Esophagus muscularis mucosa (tissue), 4 donors: ENCODE measurements around the gene IQGAP1. TPM values are rescaled to one million over a fixed set of nuclear protein-coding genes. Genes with fewer than 3 reads are reported as not detected.
"Not testable (repeated sequence)": the region's sequence is repeated elsewhere in the genome, so short reads cannot be mapped to it uniquely, and the experiment has no call there.

ENCODE experiments used
- DNase-seq: peaks from one replicate; pipeline ENCODE4 v3.0.0-alpha.2; 2017; ENCODE audit errors: extremely low spot score
- H3K27ac ChIP-seq, 4 donors: fragments of 200-600 bp; sonication (generic); replicated peaks in 1 of 4; 1 replicate in 3 of 4; 2 replicates in 1 of 4; pipeline ENCODE4 v1.5.1; 2016 to 2019; ENCODE audit warnings: mild to moderate bottlenecking in 1 of 4
- H3K27me3 ChIP-seq, 4 donors: fragments of 200-600 bp; sonication (generic); one replicate each; pipeline versions ENCODE4 v1.5.1 to v1.6.0; 2016 to 2019
- H3K36me3 ChIP-seq, 4 donors: fragments of 200-600 bp; sonication (generic); one replicate each; pipeline ENCODE4 v1.5.1; 2016 to 2019
- H3K4me1 ChIP-seq, 4 donors: fragments of 200-600 bp; sonication (generic); one replicate each; pipeline ENCODE4 v1.5.1; 2016 to 2019
- H3K4me3 ChIP-seq, 4 donors: fragments of 200-600 bp; sonication (generic); 1 replicate in 2 of 4; 2 replicates in 2 of 4; pipeline ENCODE4 v1.5.1; 2016 to 2019; ENCODE audit warnings: mild to moderate bottlenecking in 4 of 4, moderate library complexity in 1 of 4
- H3K9me3 ChIP-seq, 4 donors: fragments of 200-600 bp; sonication (generic); 1 replicate in 3 of 4; 2 replicates in 1 of 4; pipeline ENCODE4 v1.5.1; 2016 to 2019
- EP300 ChIP-seq: sonication (generic); formaldehyde crosslinking; IDR thresholded peaks from one replicate; pipeline ENCODE4 v1.6.1; 2017; ENCODE audit warnings: antibody characterized with exemption
- POLR2A ChIP-seq: fragments of 450-650 bp; IDR thresholded peaks from one replicate; pipeline ENCODE4 v1.6.1; 2017; ENCODE audit warnings: antibody characterized with exemption, moderate library complexity, mild to moderate bottlenecking, low read depth
- POLR2AphosphoS5 ChIP-seq, 2 donors: sonication (generic); formaldehyde crosslinking; IDR thresholded peaks; one replicate each; pipeline ENCODE4 v1.6.1; 2017; ENCODE audit warnings: antibody characterized with exemption in 2 of 2
- WGBS: methylation state at CpG from one replicate; pipeline ENCODE4 v1.1.5; 2018; 5-methylcytosine and 5-hydroxymethylcytosine counted together
- intact Hi-C: fragments of 100-400 bp; cut with DNase I; formaldehyde crosslinking; loops from one replicate; pipeline ENCODE4 v1.15.1; 2023
- total RNA-seq, 4 donors: library from RNA; depleted of rRNA; stranded (reverse); fragments of >200 nt; gene quantifications; one replicate each; pipeline versions ENCODE4 v1.1.0 to v1.2.1, GENCODE V29; 2016
- TF ChIP-seq, protein P1 (sequence below), 3 experiments: fragments of 200-600 bp in 2 of 3; fragments of 450-650 bp in 1 of 3; sonication (generic) in 2 of 3; IDR thresholded peaks; one replicate each; pipeline ENCODE4 v1.5.1; 2017 to 2019; ENCODE audit warnings: antibody characterized with exemption in 3 of 3, mild to moderate bottlenecking in 2 of 3, moderate library complexity in 1 of 3

IQGAP1 gene
- total RNA-seq, 4 donors from 2014 or later, result 212 to 293 (median 251) TPM

DNA sequence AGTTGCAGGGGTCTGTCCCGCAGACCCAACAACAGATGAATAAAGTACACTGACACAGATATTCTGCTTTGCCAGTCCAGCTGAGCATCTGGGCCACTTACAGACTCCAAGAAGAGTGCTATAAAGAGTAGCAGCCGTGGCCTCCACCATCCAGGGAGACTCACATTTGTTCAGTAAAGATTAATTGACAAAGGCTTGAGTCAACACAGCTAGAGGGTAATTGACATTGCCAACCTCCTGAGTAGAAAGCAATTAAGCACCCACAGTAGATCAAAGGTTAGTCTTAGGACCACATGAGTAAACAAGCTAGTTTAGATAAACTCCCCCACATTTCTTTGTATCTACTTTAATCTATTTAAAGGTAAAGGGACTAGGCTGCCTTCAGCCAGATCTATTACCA, 125.4 kb downstream of the IQGAP1 start:
- DNase-seq, result no peak
- no peaks in the 10 kb centered on the region for H3K9me3 ChIP-seq
- 92% methylated on average over 2 of the region's 2 CpGs for WGBS
- intact Hi-C loops, result no loop called here
- no peaks in the 10 kb centered on the region for H3K36me3 ChIP-seq
- no peaks in the 10 kb centered on the region for H3K4me1 ChIP-seq
- H3K27ac ChIP-seq, result no peak overlapping the region
- TF ChIP-seq POLR2A, result no peak
- TF ChIP-seq, protein P1, sequence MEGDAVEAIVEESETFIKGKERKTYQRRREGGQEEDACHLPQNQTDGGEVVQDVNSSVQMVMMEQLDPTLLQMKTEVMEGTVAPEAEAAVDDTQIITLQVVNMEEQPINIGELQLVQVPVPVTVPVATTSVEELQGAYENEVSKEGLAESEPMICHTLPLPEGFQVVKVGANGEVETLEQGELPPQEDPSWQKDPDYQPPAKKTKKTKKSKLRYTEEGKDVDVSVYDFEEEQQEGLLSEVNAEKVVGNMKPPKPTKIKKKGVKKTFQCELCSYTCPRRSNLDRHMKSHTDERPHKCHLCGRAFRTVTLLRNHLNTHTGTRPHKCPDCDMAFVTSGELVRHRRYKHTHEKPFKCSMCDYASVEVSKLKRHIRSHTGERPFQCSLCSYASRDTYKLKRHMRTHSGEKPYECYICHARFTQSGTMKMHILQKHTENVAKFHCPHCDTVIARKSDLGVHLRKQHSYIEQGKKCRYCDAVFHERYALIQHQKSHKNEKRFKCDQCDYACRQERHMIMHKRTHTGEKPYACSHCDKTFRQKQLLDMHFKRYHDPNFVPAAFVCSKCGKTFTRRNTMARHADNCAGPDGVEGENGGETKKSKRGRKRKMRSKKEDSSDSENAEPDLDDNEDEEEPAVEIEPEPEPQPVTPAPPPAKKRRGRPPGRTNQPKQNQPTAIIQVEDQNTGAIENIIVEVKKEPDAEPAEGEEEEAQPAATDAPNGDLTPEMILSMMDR (IDR thresholded peaks at IDR 0.05), result no peak
- no peak for TF ChIP-seq EP300
- no peak for TF ChIP-seq POLR2AphosphoS5 (IDR thresholded peaks at IDR 0.05)
- H3K4me3 ChIP-seq, result no peak overlapping the region
- H3K27me3 ChIP-seq, result no peaks in the 10 kb centered on the region

DNA sequence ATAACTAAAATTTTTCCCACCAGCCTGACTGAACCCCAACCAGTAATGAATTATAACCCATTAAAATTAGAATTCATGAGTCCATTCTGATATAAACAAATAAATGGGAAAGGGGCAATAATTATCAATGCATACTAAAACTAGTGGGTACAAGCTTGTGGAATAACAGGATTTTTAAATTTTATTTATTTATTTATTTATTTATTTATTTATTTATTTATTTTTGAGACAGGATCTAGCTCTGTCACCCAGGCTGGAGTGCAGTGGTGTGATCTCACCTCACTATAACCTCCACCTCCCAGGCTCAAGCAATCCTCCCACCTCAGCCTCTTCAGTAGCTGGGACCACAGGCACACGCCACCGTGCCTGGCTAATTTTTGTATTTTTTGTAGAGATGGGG, 125.9 kb downstream of the IQGAP1 start:
- 93% methylated on average over 2 of the region's 2 CpGs for WGBS
- H3K4me3 ChIP-seq, H3K27me3 ChIP-seq, H3K36me3 ChIP-seq, H3K4me1 ChIP-seq, H3K9me3 ChIP-seq, DNase-seq, intact Hi-C loops, H3K27ac ChIP-seq: not testable (repeated sequence)

DNA sequence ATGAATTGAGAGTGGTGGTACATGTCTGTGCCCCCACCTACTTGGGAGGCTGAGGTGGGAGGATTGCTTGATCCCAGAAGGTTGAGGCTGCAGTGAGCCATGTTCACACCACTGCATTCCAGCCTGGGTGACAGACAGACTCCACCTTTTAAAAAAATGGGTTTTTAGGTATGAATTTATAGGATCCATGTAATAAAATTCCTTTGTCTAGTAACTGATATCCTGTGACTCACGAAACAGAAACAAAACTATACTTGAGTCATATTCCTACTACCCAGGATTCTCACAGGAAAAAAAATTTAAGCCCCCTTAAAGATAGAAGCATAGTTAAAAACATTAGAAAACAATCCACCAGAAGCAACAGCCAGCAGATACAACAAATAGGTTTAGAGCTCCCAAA, 131.6 kb downstream of the IQGAP1 start:
- WGBS, result 72% methylated on average over 1 of the region's 1 CpG
- no peaks in the 10 kb centered on the region for H3K9me3 ChIP-seq
- peaks cover 0 to 5% (median 0%) of the 10 kb centered on the region in 4 donors for H3K4me1 ChIP-seq
- TF ChIP-seq EP300, result no peak
- TF ChIP-seq, protein P1 (IDR thresholded peaks at IDR 0.05), result no peak
- no peak for TF ChIP-seq POLR2A
- TF ChIP-seq POLR2AphosphoS5 (IDR thresholded peaks at IDR 0.05), result no peak
- H3K27ac ChIP-seq, result no peak overlapping the region
- no peak for DNase-seq
- H3K4me3 ChIP-seq, result no peak overlapping the region
- intact Hi-C loops, result no loop called here
- no peaks in the 10 kb centered on the region for H3K36me3 ChIP-seq
- H3K27me3 ChIP-seq, result no peaks in the 10 kb centered on the region

DNA sequence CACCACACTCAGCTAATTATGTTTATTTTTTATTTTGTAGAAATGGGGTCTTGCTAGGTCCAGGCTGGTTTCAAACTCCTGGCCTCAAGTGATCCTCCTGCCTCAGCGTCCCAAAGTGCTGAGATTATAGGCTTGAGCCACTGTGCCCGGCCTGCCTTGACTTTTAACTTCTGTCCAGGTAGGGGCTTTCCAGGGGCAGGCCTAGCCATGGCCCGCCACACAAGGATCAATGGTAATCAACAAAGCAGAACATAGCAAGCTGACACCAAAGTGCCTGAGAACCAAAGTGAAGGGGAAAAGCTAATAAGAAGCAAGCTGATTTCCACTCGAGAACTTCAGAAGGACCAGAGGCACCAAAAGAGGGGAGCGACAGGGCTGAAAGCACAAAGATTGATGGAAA, 132.3 kb downstream of the IQGAP1 start:
- no peak for DNase-seq
- Histone ChIP-seq H3K4me1 (peaks cover 0 to 5% (median 0%) of the 10 kb centered on the region in 4 donors), H3K9me3 (no peaks in the 10 kb centered on the region), H3K27ac (no peak overlapping the region), H3K27me3 (no peaks in the 10 kb centered on the region), H3K4me3 (no peak overlapping the region), H3K36me3 (no peaks in the 10 kb centered on the region)
- no peak for TF ChIP-seq POLR2AphosphoS5 (IDR thresholded peaks at IDR 0.05)
- TF ChIP-seq, protein P1 (IDR thresholded peaks at IDR 0.05), result no peak
- TF ChIP-seq EP300, result no peak
- no peak for TF ChIP-seq POLR2A
- WGBS, result 91% methylated on average over 5 of the region's 5 CpGs
- intact Hi-C loops, result no loop called here

DNA sequence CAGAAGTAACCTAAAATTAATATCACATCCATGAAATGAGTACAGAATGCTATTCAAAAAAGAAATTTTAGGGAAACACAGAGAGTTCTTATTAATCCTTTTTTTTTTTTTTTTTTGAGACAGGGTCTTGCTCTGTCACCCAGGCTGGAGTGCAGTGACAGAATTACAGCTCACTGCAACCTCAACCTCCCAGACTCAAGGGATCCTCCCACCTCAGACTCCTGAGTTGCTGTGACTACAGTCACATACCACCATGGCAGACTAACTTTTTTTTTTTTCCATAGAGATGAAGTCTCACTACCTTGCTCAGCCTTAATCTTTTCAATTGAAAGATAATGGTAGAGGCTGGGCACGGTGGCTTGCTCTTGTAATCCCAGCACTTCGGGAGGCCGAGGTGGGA, 135.3 kb downstream of the IQGAP1 start:
- H3K36me3 ChIP-seq, result no peaks in the 10 kb centered on the region
- H3K27ac ChIP-seq, result no peak overlapping the region
- H3K9me3 ChIP-seq, result no peaks in the 10 kb centered on the region
- H3K4me1 ChIP-seq, result peaks cover 0 to 5% (median 0%) of the 10 kb centered on the region in 4 donors
- no peak overlapping the region for H3K4me3 ChIP-seq
- intact Hi-C loops, result no loop called here
- 89% methylated on average over 3 of the region's 3 CpGs for WGBS
- no peaks in the 10 kb centered on the region for H3K27me3 ChIP-seq
- TF ChIP-seq, protein P1 (IDR thresholded peaks at IDR 0.05), result no peak
- TF ChIP-seq EP300 (no peak), POLR2A (no peak), POLR2AphosphoS5 (IDR thresholded peaks at IDR 0.05) (no peak)
- no peak for DNase-seq

DNA sequence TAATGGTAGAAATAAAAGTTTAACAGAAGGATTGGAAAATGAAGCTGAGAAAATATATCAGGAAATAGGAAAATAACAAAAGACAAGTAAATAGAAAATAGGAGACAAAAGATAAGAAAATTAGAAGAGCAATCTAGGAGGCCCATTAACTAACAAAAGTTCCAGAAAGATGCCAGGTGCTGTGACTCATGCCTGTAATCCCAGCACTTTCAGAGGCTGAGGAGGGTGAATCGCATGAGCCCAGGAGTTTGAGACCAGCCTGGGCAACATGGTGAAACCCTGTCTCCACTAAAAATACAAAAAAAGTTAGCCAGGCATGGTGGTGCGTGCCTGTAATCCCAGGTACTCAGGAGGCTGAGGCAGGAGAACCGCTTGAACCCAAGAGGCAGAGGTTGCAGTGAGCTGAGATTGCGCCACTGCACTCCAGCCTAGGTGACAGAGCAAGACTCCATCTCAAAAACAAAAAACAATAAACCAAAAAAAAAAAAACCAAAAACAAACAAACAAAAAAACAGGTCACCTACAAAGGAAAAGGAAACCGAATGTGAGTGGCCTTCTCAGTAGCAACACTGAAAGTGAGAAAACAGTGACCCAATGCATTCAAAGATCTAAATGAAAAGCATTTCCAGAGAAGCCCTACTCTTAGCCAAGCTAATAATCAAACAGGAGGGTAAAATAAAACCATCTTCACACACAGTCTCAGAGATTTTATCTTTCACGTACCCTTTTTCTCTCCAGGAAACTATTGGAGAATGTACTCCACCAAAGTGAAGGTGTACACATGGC, 136.2 kb downstream of the IQGAP1 start:
- H3K27ac ChIP-seq, H3K4me3 ChIP-seq, H3K9me3 ChIP-seq, H3K27me3 ChIP-seq, DNase-seq, intact Hi-C loops, H3K36me3 ChIP-seq: not testable (repeated sequence)
- H3K4me1 ChIP-seq, result peaks cover 2 to 10% (median 5%) of the 10 kb centered on the region in 4 donors
- WGBS, result 98% methylated on average over 6 of the region's 6 CpGs
